VCaP (cell line): ENCODE measurements around the gene CACNA2D3.

Experiments used
- H3K27ac ChIP-seq: fragments of 450-650 bp; 2 replicates; pipeline ENCODE4 v1.5.1; 2017
- CTCF ChIP-seq: fragments of 450-650 bp; conservative IDR thresholded peaks from 2 replicates; pipeline ENCODE4 v1.5.1; 2017; ENCODE audit warnings: mild to moderate bottlenecking, moderate library complexity

The CACNA2D3 gene

GRCh38 chr3:54668236-54668635 lies 545.9 kb downstream of the CACNA2D3 start:
- H3K27ac ChIP-seq: no peak overlapping the region
- no peak for TF ChIP-seq CTCF

GRCh38 chr3:54670201-54671000 lies 548.0 kb downstream of the CACNA2D3 start:
- peak; percentile 25 for TF ChIP-seq CTCF

GRCh38 chr3:54671511-54671910 lies 549.2 kb downstream of the CACNA2D3 start:
- no peak overlapping the region for H3K27ac ChIP-seq

More at GRCh38 chr3:54670201-54671000, 548.0 kb downstream of the CACNA2D3 start:
- H3K27ac ChIP-seq: peak overlapping the region; percentile 18; the same call in 1 of the 2 replicates

GRCh38 chr3:54676087-54676486 lies 553.7 kb downstream of the CACNA2D3 start:
- no peak for TF ChIP-seq CTCF

More at GRCh38 chr3:54671511-54671910, 549.2 kb downstream of the CACNA2D3 start:
- TF ChIP-seq CTCF: no peak

GRCh38 chr3:54681706-54682105 lies 559.4 kb downstream of the CACNA2D3 start:
- H3K27ac ChIP-seq: no peak overlapping the region
- no peak for TF ChIP-seq CTCF

More at GRCh38 chr3:54676087-54676486, 553.7 kb downstream of the CACNA2D3 start:
- no peak overlapping the region for H3K27ac ChIP-seq

- H3K27ac ChIP-seq: no peak overlapping the region
- TF ChIP-seq CTCF: no peak
Observed at GRCh38 chr3:54685213-54685612, 562.9 kb downstream of the CACNA2D3 start.

GRCh38 chr3:54691289-54691771 lies 569.0 kb downstream of the CACNA2D3 start:
- no peak for TF ChIP-seq CTCF
- no peak overlapping the region for H3K27ac ChIP-seq
